Ishikawa (cell line): ENCODE measurements around the gene DMTF1.

Source experiments
- CEBPB ChIP-seq: IDR thresholded peaks from 2 replicates; pipeline ENCODE4 v1.6.1; 2012
- EP300 ChIP-seq: IDR thresholded peaks from 2 replicates; pipeline ENCODE4 v1.6.1; 2012; ENCODE audit warnings: borderline replicate concordance
- FOXM1 ChIP-seq: IDR thresholded peaks from 2 replicates; pipeline ENCODE4 v1.6.1; 2012; ENCODE audit warnings: low read depth, borderline replicate concordance
- TAF1 ChIP-seq: IDR thresholded peaks from 2 replicates; pipeline ENCODE4 v1.6.1; 2012; ENCODE audit warnings: low read depth, mild to moderate bottlenecking
- TF ChIP-seq, protein P1 (sequence below): IDR thresholded peaks from 2 replicates; pipeline ENCODE4 v1.6.1; 2012; ENCODE audit warnings: low read depth, mild to moderate bottlenecking

DNA sequence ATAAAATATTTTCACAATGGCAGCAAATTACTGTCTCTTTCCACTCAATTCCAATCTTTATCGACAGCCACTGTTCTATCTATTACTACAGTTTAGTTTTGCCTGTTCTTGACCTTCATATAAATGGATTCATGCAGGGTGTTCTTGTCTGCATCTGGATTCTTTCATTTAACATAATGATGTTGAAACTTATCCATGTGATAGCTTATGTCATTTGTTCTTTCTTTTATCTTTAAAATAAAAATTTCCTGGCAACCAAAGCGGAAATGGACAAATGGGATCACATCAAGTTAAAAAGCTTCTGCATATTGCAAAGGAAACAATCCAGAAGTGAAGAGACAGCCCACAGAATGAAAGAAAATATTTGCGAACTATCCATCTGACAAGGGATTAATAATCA, 20.5 kb upstream of the DMTF1 start:
- TF ChIP-seq EP300 (no peak), TAF1 (no peak), CEBPB (no peak), FOXM1 (no peak)
- TF ChIP-seq, protein P1, sequence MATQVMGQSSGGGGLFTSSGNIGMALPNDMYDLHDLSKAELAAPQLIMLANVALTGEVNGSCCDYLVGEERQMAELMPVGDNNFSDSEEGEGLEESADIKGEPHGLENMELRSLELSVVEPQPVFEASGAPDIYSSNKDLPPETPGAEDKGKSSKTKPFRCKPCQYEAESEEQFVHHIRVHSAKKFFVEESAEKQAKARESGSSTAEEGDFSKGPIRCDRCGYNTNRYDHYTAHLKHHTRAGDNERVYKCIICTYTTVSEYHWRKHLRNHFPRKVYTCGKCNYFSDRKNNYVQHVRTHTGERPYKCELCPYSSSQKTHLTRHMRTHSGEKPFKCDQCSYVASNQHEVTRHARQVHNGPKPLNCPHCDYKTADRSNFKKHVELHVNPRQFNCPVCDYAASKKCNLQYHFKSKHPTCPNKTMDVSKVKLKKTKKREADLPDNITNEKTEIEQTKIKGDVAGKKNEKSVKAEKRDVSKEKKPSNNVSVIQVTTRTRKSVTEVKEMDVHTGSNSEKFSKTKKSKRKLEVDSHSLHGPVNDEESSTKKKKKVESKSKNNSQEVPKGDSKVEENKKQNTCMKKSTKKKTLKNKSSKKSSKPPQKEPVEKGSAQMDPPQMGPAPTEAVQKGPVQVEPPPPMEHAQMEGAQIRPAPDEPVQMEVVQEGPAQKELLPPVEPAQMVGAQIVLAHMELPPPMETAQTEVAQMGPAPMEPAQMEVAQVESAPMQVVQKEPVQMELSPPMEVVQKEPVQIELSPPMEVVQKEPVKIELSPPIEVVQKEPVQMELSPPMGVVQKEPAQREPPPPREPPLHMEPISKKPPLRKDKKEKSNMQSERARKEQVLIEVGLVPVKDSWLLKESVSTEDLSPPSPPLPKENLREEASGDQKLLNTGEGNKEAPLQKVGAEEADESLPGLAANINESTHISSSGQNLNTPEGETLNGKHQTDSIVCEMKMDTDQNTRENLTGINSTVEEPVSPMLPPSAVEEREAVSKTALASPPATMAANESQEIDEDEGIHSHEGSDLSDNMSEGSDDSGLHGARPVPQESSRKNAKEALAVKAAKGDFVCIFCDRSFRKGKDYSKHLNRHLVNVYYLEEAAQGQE: no peak
